ENCODE measurements around the gene ROR2. TPM values are rescaled to one million over a fixed set of nuclear protein-coding genes. Genes with fewer than 3 reads are reported as not detected.

Gene ROR2
- total RNA-seq, 1 experiment from 2014 or later = 2.7 TPM

- H3K23ac ChIP-seq (ENCODE audit: insufficient read length, low read depth, low read length) = no peak overlapping the region
- no peak overlapping the region for H3K4ac ChIP-seq (ENCODE audit: low read depth, low read length)
- no peak overlapping the region for H2BK15ac ChIP-seq (ENCODE audit: low read depth, low read length)
- WGBS (ENCODE audit: extremely low coverage, insufficient read length, low lambda C conversion rate) = no CpG with 5 or more reads among the region's 3 CpGs
- no peak overlapping the region for H4K5ac ChIP-seq (ENCODE audit: insufficient read length, low read depth, low read length)
- Mint-ChIP-seq H3K27me3 (ENCODE audit: low read depth) (no peaks in the 10 kb centered on the region), H3K27ac (no peak overlapping the region), H3K4me3 (no peak overlapping the region), H3K4me1 (peaks cover 10 to 13% of the 10 kb centered on the region in 2 experiments), H3K9me3 (no peaks in the 10 kb centered on the region; a peak in 2 of 5 replicates), H3K36me3 (ENCODE audit: insufficient read depth in 1 of 3, low read depth in 3 of 3) (no peaks in the 10 kb centered on the region; a peak in 1 of 7 replicates)
- no peak overlapping the region for H3K18ac ChIP-seq (ENCODE audit: insufficient read length, low read depth, low read length)
- H3K56ac ChIP-seq (ENCODE audit: insufficient read length, low read depth, low read length) = no peak overlapping the region
- no peak overlapping the region for H2BK20ac ChIP-seq (ENCODE audit: low read depth, low read length, poor library complexity, severe bottlenecking)
- H2AK5ac ChIP-seq (ENCODE audit: insufficient read length, low read length) = no peak overlapping the region
- no peaks in the 10 kb centered on the region for H3K79me2 ChIP-seq (ENCODE audit: insufficient read depth, low read length)
- H3K9me3 ChIP-seq (ENCODE audit: control insufficient read depth, low read depth, low read length) = no peaks in the 10 kb centered on the region
- H2BK120ac ChIP-seq (ENCODE audit: low read depth, low read length, poor library complexity, severe bottlenecking) = no peak overlapping the region
- H3K4me2 ChIP-seq (ENCODE audit: insufficient read depth, insufficient read length, low read length) = no peak overlapping the region
- H3K9ac ChIP-seq (ENCODE audit: extremely low read depth, insufficient read length, low read length) = no peak overlapping the region
- no peaks in the 10 kb centered on the region for H3K4me1 ChIP-seq (ENCODE audit: insufficient read depth, low read length)
- H4K91ac ChIP-seq (ENCODE audit: insufficient read length, low read depth, low read length) = no peak overlapping the region
- no peak overlapping the region for H2AFZ ChIP-seq (ENCODE audit: low read length)
- no peaks in the 10 kb centered on the region for H3K23me2 ChIP-seq (ENCODE audit: insufficient read length, low read depth, low read length, poor library complexity, severe bottlenecking)
- H2BK12ac ChIP-seq (ENCODE audit: insufficient read length, low read depth, low read length) = no peak overlapping the region
- H3T11ph ChIP-seq (ENCODE audit: low read length) = no peak overlapping the region
- H4K8ac ChIP-seq (replicated peaks; ENCODE audit: insufficient read length, low read depth, low read length) = no peak overlapping the region
- TF ChIP-seq CTCF (conservative IDR thresholded peaks at IDR 0.05) = no peak
- H4K20me1 ChIP-seq (ENCODE audit: control insufficient read depth, insufficient read depth, insufficient read length) = no peaks in the 10 kb centered on the region
- no peak for DNase-seq
- H3K14ac ChIP-seq (ENCODE audit: insufficient read depth, low read length) = no peak overlapping the region
- H3K27ac ChIP-seq (ENCODE audit: insufficient read length, low read depth, low read length) = no peak overlapping the region
- H2BK5ac ChIP-seq (ENCODE audit: insufficient read length, low read length) = no peak overlapping the region
- H3K79me1 ChIP-seq (ENCODE audit: insufficient read depth, low read depth, low read length, poor library complexity, severe bottlenecking) = no peaks in the 10 kb centered on the region
- H3K27me3 ChIP-seq (ENCODE audit: insufficient read depth, low read length) = no peaks in the 10 kb centered on the region
Observed at GRCh38 chr9:91532325-91532724, 417.7 kb downstream of the ROR2 start.
